Spinal cord (tissue), 10 donors: ENCODE results near the gene ATXN7. TPM values are rescaled to one million over a fixed set of nuclear protein-coding genes. Genes with fewer than 3 reads are reported as not detected.
A peak's percentile ranks its signal among the peaks of the same experiment; 100 is the strongest.

ENCODE experiments used
- DNase-seq, 6 donors: peaks; one replicate each; pipeline versions ENCODE4 v3.0.0 to v3.0.0-alpha.2; 2013 to 2015; ENCODE audit warnings: low spot score in 6 of 6, low read depth in 4 of 6
- H3K27ac ChIP-seq: one replicate; pipeline ENCODE4 v1.5.1; 2013; ENCODE audit warnings: low read depth, low read length, control low read depth
- H3K27me3 ChIP-seq: one replicate; pipeline ENCODE4 v1.6.1; 2013; ENCODE audit warnings: low read length; ENCODE audit not compliant: control insufficient read depth, insufficient read depth
- H3K36me3 ChIP-seq: one replicate; pipeline ENCODE4 v1.6.1; 2013; ENCODE audit warnings: low read length; ENCODE audit not compliant: control insufficient read depth, insufficient read depth
- H3K4me1 ChIP-seq: one replicate; pipeline ENCODE4 v1.6.1; 2013; ENCODE audit warnings: low read length; ENCODE audit not compliant: control insufficient read depth, insufficient read depth
- H3K4me3 ChIP-seq: one replicate; pipeline ENCODE4 v1.5.1; 2013; ENCODE audit warnings: low read depth, low read length, control low read depth
- H3K9me3 ChIP-seq: one replicate; pipeline ENCODE4 v1.6.1; 2013; ENCODE audit warnings: low read length; ENCODE audit not compliant: control insufficient read depth, insufficient read depth
- WGBS: methylation state at CpG from one replicate; pipeline ENCODE4 v1.1.5; 2013; ENCODE audit warnings: missing lambda C conversion rate; ENCODE audit not compliant: insufficient coverage; 5-methylcytosine and 5-hydroxymethylcytosine counted together
- long read RNA-seq, 4 donors: transcript quantifications; one replicate each; lab custom pipeline, GENCODE V29; 2026
- polyA plus RNA-seq, 2 donors: library from polyadenylated mRNA; unstranded; fragments of 120-200 nt; gene quantifications; one replicate each; pipeline ENCODE4 v1.2.1, GENCODE V29; 2013; ENCODE audit not compliant: insufficient read length in 2 of 2
- total RNA-seq, 2 donors: library from RNA; depleted of rRNA in 1 of 2; stranded (reverse); fragments of 120-200 nt in 1 of 2; fragments of >200 nt in 1 of 2; gene quantifications; one replicate each; pipeline versions ENCODE4 v1.2.3 to v1.2.4, GENCODE V29; 2013 to 2014
- donor health status: healthy.

The ATXN7 gene
- total RNA-seq (10 to 100 TPM; 14.6 to 14.9 TPM), polyA plus RNA-seq (10 to 100 TPM; 13.8 to 14.9 TPM)
- long read RNA-seq, donor 1, transcript ATXN7-211 (1 exons, 3,268 nt) = major isoform, 14 of 15 reads
- long read RNA-seq, donor 1, partial matches to known transcripts = 0 of 15 reads
- long read RNA-seq, donor 1, other reads (novel, unspliced or antisense) = 0 of 15 reads
- long read RNA-seq, donor 2, partial matches to known transcripts = 0 of 1 reads
- long read RNA-seq, donor 2, other reads (novel, unspliced or antisense) = 0 of 1 reads
- long read RNA-seq, donor 3, partial matches to known transcripts = 0 of 2 reads
- long read RNA-seq, donor 3, other reads (novel, unspliced or antisense) = 0 of 2 reads
- long read RNA-seq, donor 4, transcript ATXN7-211 (1 exons, 3,268 nt) = major isoform, 11 of 14 reads
- long read RNA-seq, donor 4, partial matches to known transcripts = 0 of 14 reads
- long read RNA-seq, donor 4, other reads (novel, unspliced or antisense) = 0 of 14 reads

GRCh38 chr3:63863150-63864007, at the start of gene ATXN7, which contains the start of gene THOC7:
Gene ATXN7, plus strand, starts transcription at chr3:63863867. Its CDS starts 48,732 bp downstream, at chr3:63912599.
Gene THOC7, minus strand, starts transcription at chr3:63863805. Its CDS starts 15 bp downstream, at chr3:63863790.
- H3K27ac ChIP-seq = peak within 1 kb of the TSS; percentile 42
- H3K4me1 ChIP-seq = peaks cover 7% of the 10 kb centered on the region
- H3K36me3 ChIP-seq = no peaks in the 10 kb centered on the region
- WGBS = under 1% methylated on average over 98 of the region's 98 CpGs
- H3K4me3 ChIP-seq = peak within 1 kb of the TSS; percentile 77
- DNase-seq = peak in 3 of 6 donors; percentile 28 to 89 (median 87)
- no peaks in the 10 kb centered on the region for H3K9me3 ChIP-seq
- H3K27me3 ChIP-seq = no peaks in the 10 kb centered on the region

GRCh38 chr3:63814237-63814636, 49.4 kb upstream of the ATXN7 start:
- Histone ChIP-seq H3K9me3 (no peaks in the 10 kb centered on the region), H3K27ac (no peak overlapping the region), H3K4me1 (no peaks in the 10 kb centered on the region), H3K36me3 (no peaks in the 10 kb centered on the region), H3K4me3 (no peak overlapping the region), H3K27me3 (no peaks in the 10 kb centered on the region)
- WGBS = no CpG with 5 or more reads among the region's 3 CpGs
- peak in 2 of 6 donors; percentile 18 to 76 for DNase-seq

- no peak overlapping the region for H3K27ac ChIP-seq
- no peaks in the 10 kb centered on the region for H3K36me3 ChIP-seq
- H3K27me3 ChIP-seq = no peaks in the 10 kb centered on the region
- 100% methylated on average over 1 of the region's 5 CpGs for WGBS
- no peaks in the 10 kb centered on the region for H3K9me3 ChIP-seq
- no peak for DNase-seq
- H3K4me3 ChIP-seq = no peak overlapping the region
- no peaks in the 10 kb centered on the region for H3K4me1 ChIP-seq
These were observed 46.4 kb upstream of the ATXN7 start for GRCh38 chr3:63817225-63817624.

GRCh38 chr3:63818282-63819150, 45.2 kb upstream of the ATXN7 start:
- no peaks in the 10 kb centered on the region for H3K9me3 ChIP-seq
- DNase-seq = peak; percentile 56 to 94 (median 72)
- no peak overlapping the region for H3K27ac ChIP-seq
- no peaks in the 10 kb centered on the region for H3K27me3 ChIP-seq
- WGBS = 5% methylated on average over 2 of the region's 10 CpGs
- H3K36me3 ChIP-seq = no peaks in the 10 kb centered on the region
- no peak overlapping the region for H3K4me3 ChIP-seq
- H3K4me1 ChIP-seq = no peaks in the 10 kb centered on the region

- no CpG with 5 or more reads among the region's 1 CpG for WGBS
- no peak for DNase-seq
- H3K27me3 ChIP-seq = no peaks in the 10 kb centered on the region
- H3K27ac ChIP-seq = no peak within 1 kb of the TSS
- no peak within 1 kb of the TSS for H3K4me3 ChIP-seq
- H3K9me3 ChIP-seq = no peaks in the 10 kb centered on the region
- H3K36me3 ChIP-seq = peaks cover 4% of the 10 kb centered on the region
- H3K4me1 ChIP-seq = no peaks in the 10 kb centered on the region
These were observed 44.6 kb upstream of the ATXN7 start, which contains the start of gene C3orf49 for GRCh38 chr3:63819151-63819398. Gene C3orf49, plus strand, starts transcription at chr3:63819299. Its CDS starts 173 bp downstream, at chr3:63819472.

GRCh38 chr3:63824309-63824708, 39.4 kb upstream of the ATXN7 start:
- WGBS = no CpG with 5 or more reads among the region's 4 CpGs
- no peaks in the 10 kb centered on the region for H3K4me1 ChIP-seq
- no peak overlapping the region for H3K4me3 ChIP-seq
- no peak overlapping the region for H3K27ac ChIP-seq
- no peaks in the 10 kb centered on the region for H3K9me3 ChIP-seq
- no peak for DNase-seq
- H3K27me3 ChIP-seq = no peaks in the 10 kb centered on the region
- peaks cover 4% of the 10 kb centered on the region for H3K36me3 ChIP-seq

GRCh38 chr3:63830526-63830925, 33.1 kb upstream of the ATXN7 start:
- peak in 1 of 6 donors; percentile 65 for DNase-seq

GRCh38 chr3:63832395-63832794, 31.3 kb upstream of the ATXN7 start:
- no peaks in the 10 kb centered on the region for H3K27me3 ChIP-seq
- no peak overlapping the region for H3K4me3 ChIP-seq
- H3K36me3 ChIP-seq = peaks cover 16% of the 10 kb centered on the region
- DNase-seq = no peak
- H3K9me3 ChIP-seq = no peaks in the 10 kb centered on the region
- WGBS = 97% methylated on average over 4 of the region's 6 CpGs
- no peaks in the 10 kb centered on the region for H3K4me1 ChIP-seq
- H3K27ac ChIP-seq = no peak overlapping the region

More at GRCh38 chr3:63830526-63830925, 33.1 kb upstream of the ATXN7 start:
- Histone ChIP-seq H3K27ac (no peak overlapping the region), H3K9me3 (no peaks in the 10 kb centered on the region), H3K36me3 (peaks cover 16% of the 10 kb centered on the region), H3K4me3 (no peak overlapping the region), H3K27me3 (no peaks in the 10 kb centered on the region), H3K4me1 (no peaks in the 10 kb centered on the region)
- 66% methylated on average over 5 of the region's 6 CpGs for WGBS

GRCh38 chr3:63841704-63842103, 22.0 kb upstream of the ATXN7 start:
- H3K27me3 ChIP-seq = no peaks in the 10 kb centered on the region
- no peak overlapping the region for H3K4me3 ChIP-seq
- H3K4me1 ChIP-seq = no peaks in the 10 kb centered on the region
- no peaks in the 10 kb centered on the region for H3K36me3 ChIP-seq
- no peak overlapping the region for H3K27ac ChIP-seq
- no peak for DNase-seq
- no CpG with 5 or more reads among the region's 1 CpG for WGBS
- no peaks in the 10 kb centered on the region for H3K9me3 ChIP-seq
